IMR-90 (cell line): ENCODE data around the gene LIPK. TPM values are rescaled to one million over a fixed set of nuclear protein-coding genes. Genes with fewer than 3 reads are reported as not detected.

Experiments
- ATAC-seq: fragments of 200-7000 bp; cut with Tn5 transposase; 2 replicates; pipeline ENCODE4 v1.9.1; 2020; ENCODE audit warnings: low read depth, mild to moderate bottlenecking, moderate library complexity
- BruUV-seq: library from RNA; stranded (reverse); fragments of 400-500 nt; replicated peaks from 2 replicates; lab custom pipeline; 2021; lab: Mats Ljungman, UMichigan
- CTCF ChIA-PET: fragments of 300-600 bp; formaldehyde crosslinking; extraction: SDS; loops from one replicate; lab custom pipeline; 2021; ENCODE audit warnings: antibody characterized with exemption; lab: Yijun Ruan, JAX
- POLR2A ChIA-PET: fragments of 300-600 bp; sonication (Branson Sonifier 250); formaldehyde crosslinking; loops from one replicate; lab custom pipeline; 2022; ENCODE audit warnings: antibody characterized with exemption; ENCODE audit not compliant: unreplicated experiment; lab: Charles Lee
- DNase-seq: peaks from one replicate; pipeline ENCODE4 v3.0.0; 2013
- H2AFZ ChIP-seq: replicated peaks from 2 replicates; pipeline ENCODE3; 2013; ENCODE audit warnings: low read length, mild to moderate bottlenecking; ENCODE audit not compliant: poor library complexity
- H2AK5ac ChIP-seq: 2 replicates; pipeline ENCODE4 v1.6.1; 2013; ENCODE audit warnings: low read depth, low read length, inconsistent platforms
- H2AK9ac ChIP-seq: replicated peaks from 2 replicates; pipeline ENCODE3; 2013; ENCODE audit warnings: mild to moderate bottlenecking, low read depth, low read length, moderate library complexity; ENCODE audit not compliant: poor library complexity
- H2BK120ac ChIP-seq: 2 replicates; pipeline ENCODE4 v1.6.1; 2013; ENCODE audit warnings: low read depth, low read length, inconsistent platforms
- H2BK15ac ChIP-seq: 3 replicates; pipeline ENCODE4 v1.6.1; 2013; ENCODE audit warnings: low read depth, low read length, inconsistent platforms
- H2BK20ac ChIP-seq: 2 replicates; pipeline ENCODE4 v1.6.1; 2013; ENCODE audit warnings: low read depth, mild to moderate bottlenecking, inconsistent platforms, low read length, moderate library complexity
- H2BK5ac ChIP-seq: 2 replicates; pipeline ENCODE4 v1.6.1; 2013; ENCODE audit warnings: mild to moderate bottlenecking, low read depth, low read length, inconsistent platforms; ENCODE audit not compliant: poor library complexity, severe bottlenecking
- H3K14ac ChIP-seq: replicated peaks from 2 replicates; pipeline ENCODE4 v1.6.1; 2013; ENCODE audit warnings: low read depth, low read length, inconsistent platforms
- H3K18ac ChIP-seq: 2 replicates; pipeline ENCODE4 v1.6.1; 2013; ENCODE audit warnings: low read depth, low read length, control low read depth
- H3K23ac ChIP-seq: 2 replicates; pipeline ENCODE4 v1.6.1; 2013; ENCODE audit warnings: low read depth, low read length, inconsistent platforms
- H3K27ac ChIP-seq: 2 replicates; pipeline ENCODE4 v1.5.1; 2013; ENCODE audit warnings: mild to moderate bottlenecking, control low read depth, low read length; ENCODE audit not compliant: insufficient read depth
- H3K27me3 ChIP-seq: 2 replicates; pipeline ENCODE4 v1.6.1; 2013; ENCODE audit warnings: low read length; ENCODE audit not compliant: control insufficient read depth, insufficient read depth
- H3K36me3 ChIP-seq: 2 replicates; pipeline ENCODE4 v1.6.1; 2013; ENCODE audit warnings: low read length, mixed read lengths; ENCODE audit not compliant: control insufficient read depth, insufficient read depth
- H3K4ac ChIP-seq: 2 replicates; pipeline ENCODE4 v1.6.1; 2013; ENCODE audit warnings: low read depth, low read length, inconsistent platforms
- H3K4me1 ChIP-seq: 2 replicates; pipeline ENCODE4 v1.6.1; 2013; ENCODE audit warnings: low read length, mixed read lengths; ENCODE audit not compliant: control insufficient read depth, insufficient read depth
- H3K4me2 ChIP-seq: 2 replicates; pipeline ENCODE4 v1.6.1; 2013; ENCODE audit warnings: low read depth, mild to moderate bottlenecking, control low read depth, low read length, moderate library complexity
- H3K4me3 ChIP-seq: 2 replicates; pipeline ENCODE4 v1.5.1; 2013; ENCODE audit warnings: low read depth, mild to moderate bottlenecking, control low read depth, low read length, moderate library complexity; ENCODE audit not compliant: insufficient read depth
- H3K56ac ChIP-seq: 2 replicates; pipeline ENCODE4 v1.6.1; 2013; ENCODE audit warnings: low read length, inconsistent platforms; ENCODE audit not compliant: insufficient read depth; ENCODE audit errors: extremely low read depth
- H3K79me1 ChIP-seq, 2 experiments: 2 replicates each; pipeline ENCODE4 v1.6.1; 2013; ENCODE audit warnings: low read length in 2 of 2, inconsistent platforms in 1 of 2, low read depth in 1 of 2
- H3K9ac ChIP-seq: 2 replicates; pipeline ENCODE4 v1.6.1; 2013; ENCODE audit warnings: low read depth, low read length, control low read depth
- H3K9me1 ChIP-seq: 2 replicates; pipeline ENCODE4 v1.6.1; 2013; ENCODE audit warnings: low read length, inconsistent platforms; ENCODE audit not compliant: insufficient read depth
- H3K9me3 ChIP-seq: 2 replicates; pipeline ENCODE4 v1.6.1; 2013; ENCODE audit warnings: low read length; ENCODE audit not compliant: control insufficient read depth, insufficient read depth
- H4K20me1 ChIP-seq: 2 replicates; pipeline ENCODE4 v1.6.1; 2013; ENCODE audit warnings: low read length, inconsistent platforms; ENCODE audit not compliant: insufficient read depth
- H4K5ac ChIP-seq: 2 replicates; pipeline ENCODE4 v1.6.1; 2013; ENCODE audit warnings: mild to moderate bottlenecking, low read depth, low read length, control low read depth
- H4K8ac ChIP-seq, 2 experiments: 2 replicates each; pipeline ENCODE4 v1.6.1; 2013; ENCODE audit warnings: low read depth in 2 of 2, low read length in 2 of 2, control low read depth in 1 of 2, inconsistent platforms in 1 of 2
- H4K91ac ChIP-seq: 2 replicates; pipeline ENCODE4 v1.6.1; 2013; ENCODE audit warnings: low read depth, low read length, inconsistent platforms; ENCODE audit not compliant: insufficient read depth
- BHLHE40 ChIP-seq: fragments of 150-350 bp; IDR thresholded peaks from 2 replicates; pipeline ENCODE4 v1.6.1; 2016; ENCODE audit warnings: mild to moderate bottlenecking, low read depth, low read length
- CTCF ChIP-seq: conservative IDR thresholded peaks from 2 replicates; pipeline ENCODE4 v1.5.1; 2012; ENCODE audit warnings: mild to moderate bottlenecking, low read depth, low read length, improper control_type of control experiment
- MAFK ChIP-seq: IDR thresholded peaks from 2 replicates; pipeline ENCODE4 v1.6.1; 2012; ENCODE audit warnings: low read depth, low read length, improper control_type of control experiment
- MAZ ChIP-seq: IDR thresholded peaks from 2 replicates; pipeline ENCODE4 v1.6.1; 2012; ENCODE audit warnings: low read depth, mild to moderate bottlenecking, low read length, improper control_type of control experiment, moderate library complexity, borderline replicate concordance
- NFE2L2 ChIP-seq: fragments of 150-350 bp; IDR thresholded peaks from 2 replicates; pipeline ENCODE4 v1.6.1; 2016; ENCODE audit warnings: low read depth, mild to moderate bottlenecking, low read length
- POLR2A ChIP-seq: IDR thresholded peaks from 2 replicates; pipeline ENCODE4 v1.6.1; 2012; ENCODE audit warnings: mild to moderate bottlenecking, low read depth, low read length
- RAD21 ChIP-seq: IDR thresholded peaks from 2 replicates; pipeline ENCODE4 v1.6.1; 2012; ENCODE audit warnings: low read length, improper control_type of control experiment
- RCOR1 ChIP-seq: IDR thresholded peaks from 2 replicates; pipeline ENCODE4 v1.6.1; 2012; ENCODE audit warnings: mild to moderate bottlenecking, low read length, improper control_type of control experiment; ENCODE audit not compliant: insufficient replicate concordance
- SMC3 ChIP-seq: fragments of 150-350 bp; IDR thresholded peaks from 2 replicates; pipeline ENCODE4 v1.6.1; 2016; ENCODE audit warnings: low read depth, mild to moderate bottlenecking, antibody characterized with exemption, low read length, moderate library complexity
- USF2 ChIP-seq: fragments of 150-350 bp; IDR thresholded peaks from 2 replicates; pipeline ENCODE4 v1.6.1; 2017; ENCODE audit warnings: mild to moderate bottlenecking, antibody characterized with exemption, low read length, low read depth
- WGBS, 2 experiments: methylation state at CpG; one replicate each; pipeline versions ENCODE4 v1.1.5 to v1.1.7; 2013; ENCODE audit warnings: missing lambda C conversion rate in 2 of 2; ENCODE audit not compliant: insufficient read length in 1 of 2; ENCODE audit errors: extremely low coverage in 2 of 2; 5-methylcytosine and 5-hydroxymethylcytosine counted together
- dilution Hi-C: fragments of 300-500 bp; cut with HindIII; formaldehyde crosslinking; loops from one replicate; pipeline ENCODE4 v1.14.3; 2018; ENCODE audit warnings: low sequenced_read_pairs; ENCODE audit not compliant: unreplicated experiment
- in situ Hi-C: fragments of 300-500 bp; cut with MboI; formaldehyde crosslinking; loops from 3 replicates; pipeline ENCODE4 v1.14.3; 2019; ENCODE audit warnings: low sequenced_read_pairs, inconsistent platforms, mixed read lengths
- intact Hi-C: fragments of 100-400 bp; cut with micrococcal nuclease; formaldehyde crosslinking; loops from 2 replicates; pipeline ENCODE4 v1.10.0; 2022
- polyA plus RNA-seq, 3 experiments: library from polyadenylated mRNA; depleted of rRNA; stranded (reverse); fragments of >200 nt; gene quantifications; 2 replicates each; pipeline ENCODE4 v1.2.3, GENCODE V29; 2012; ENCODE audit warnings: low replicate concordance in 1 of 3
- total RNA-seq: library from RNA; depleted of rRNA; stranded (reverse); fragments of >200 nt; gene quantifications from 2 replicates; pipeline ENCODE4 v1.2.3, GENCODE V29; 2012

The LIPK gene
- total and polyA plus RNA-seq, 2 of the 4 experiments (the other 2 are of a cell fraction) = not detected

GRCh38 chr10:88762906-88763305 is 56.9 kb downstream of the LIPK start:
- no peak overlapping the region for H2BK20ac ChIP-seq
- H3K27me3 ChIP-seq = peaks cover 16% of the 10 kb centered on the region
- DNase-seq = no peak
- H4K8ac ChIP-seq = no peak overlapping the region
- no peak overlapping the region for H3K9ac ChIP-seq
- no peak overlapping the region for H4K91ac ChIP-seq
- no peak overlapping the region for H3K4me2 ChIP-seq
- ChIA-PET POLR2A (no interaction called here), CTCF (interaction anchor here (0.8 kb wide), 1 partner anchor 9 kb away, joined by 4 read pairs; no protein-coding TSS in a partner anchor)
- H3K18ac ChIP-seq = no peak overlapping the region
- no peak overlapping the region for H2AK5ac ChIP-seq
- no peaks in the 10 kb centered on the region for H3K9me1 ChIP-seq
- H2BK5ac ChIP-seq = no peak overlapping the region
- H3K9me3 ChIP-seq = no peaks in the 10 kb centered on the region
- no peak overlapping the region for H3K14ac ChIP-seq
- no peak overlapping the region for H3K4ac ChIP-seq
- H3K36me3 ChIP-seq = no peaks in the 10 kb centered on the region
- intact Hi-C loops (no loop called here), dilution Hi-C loops (no loop called here), in situ Hi-C loops (no loop called here)
- H4K20me1 ChIP-seq = no peaks in the 10 kb centered on the region
- H3K4me1 ChIP-seq = no peaks in the 10 kb centered on the region
- WGBS, 2 experiments = no CpG with 5 or more reads among the region's 1 CpG
- H3K79me1 ChIP-seq = no peaks in the 10 kb centered on the region
- no peak overlapping the region for H2AFZ ChIP-seq
- no peak overlapping the region for H3K56ac ChIP-seq
- no peak overlapping the region for H2BK120ac ChIP-seq
- H4K5ac ChIP-seq = no peak overlapping the region
- no TSS peak for BruUV-seq
- no peak for ATAC-seq
- H3K4me3 ChIP-seq = no peak overlapping the region
- no peak overlapping the region for H2BK15ac ChIP-seq
- H3K23ac ChIP-seq = no peak overlapping the region
- no peak overlapping the region for H2AK9ac ChIP-seq
- H3K27ac ChIP-seq = no peak overlapping the region
- TF ChIP-seq POLR2A (no peak), MAFK (no peak), SMC3 (no peak), USF2 (no peak), NFE2L2 (no peak), MAZ (no peak), BHLHE40 (no peak), RAD21 (no peak), RCOR1 (no peak), CTCF (no peak)
